NCI-H510A (cell line): Measurements from ENCODE around the gene PEX10.

ENCODE experiments used
- DNase-seq: peaks from one replicate; lab custom pipeline; 2025; lab: John Stamatoyannopoulos, UW

The PEX10 gene

DNA sequence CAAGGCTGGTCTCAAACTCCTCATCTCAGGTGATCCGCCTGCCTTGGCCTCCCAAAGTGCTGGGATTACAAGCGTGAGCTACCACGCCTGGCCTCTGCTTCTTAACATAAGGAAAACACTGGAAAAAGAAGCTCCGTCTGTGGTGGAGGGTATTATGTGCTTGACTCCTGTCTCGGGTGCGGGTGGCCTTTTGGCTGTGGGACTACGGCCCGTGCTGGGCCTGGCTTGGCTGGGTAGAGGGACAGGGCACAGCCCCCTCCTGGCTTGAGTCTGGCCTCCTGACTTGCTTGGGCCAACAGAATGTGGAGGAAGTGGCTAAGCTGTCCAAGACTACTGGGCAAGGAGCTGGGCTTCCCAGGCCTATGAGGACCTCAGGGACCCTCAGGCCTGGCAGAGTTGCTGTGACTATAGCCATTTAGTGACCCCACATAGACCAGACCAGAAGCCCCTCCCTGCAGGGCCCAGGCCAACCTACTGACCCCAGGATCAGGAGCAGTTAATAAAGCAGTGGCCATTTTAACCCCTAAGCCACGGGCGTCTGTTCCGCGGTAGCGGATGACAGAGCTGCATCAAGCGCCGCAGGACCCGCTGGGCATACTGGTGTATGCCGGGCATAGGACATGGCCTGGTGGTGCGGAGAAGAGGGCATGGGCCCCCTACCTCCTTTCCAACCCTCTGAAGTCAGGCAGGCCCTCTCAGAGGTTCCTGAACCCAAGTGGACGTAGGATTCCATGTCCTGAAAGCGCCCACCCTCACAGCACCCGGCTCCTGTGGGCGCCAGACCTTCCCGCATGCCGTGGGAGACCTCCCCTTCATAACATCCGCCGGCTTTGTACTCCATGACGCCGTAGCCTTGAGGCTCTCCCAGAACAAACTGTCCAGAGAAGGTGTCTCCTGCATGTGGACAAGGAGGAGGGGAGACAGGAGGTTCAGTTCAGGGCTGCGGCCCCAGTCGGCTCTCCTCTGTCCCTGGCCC is 25.4 kb downstream of the PEX10 start:
- DNase-seq, result no peak

DNA sequence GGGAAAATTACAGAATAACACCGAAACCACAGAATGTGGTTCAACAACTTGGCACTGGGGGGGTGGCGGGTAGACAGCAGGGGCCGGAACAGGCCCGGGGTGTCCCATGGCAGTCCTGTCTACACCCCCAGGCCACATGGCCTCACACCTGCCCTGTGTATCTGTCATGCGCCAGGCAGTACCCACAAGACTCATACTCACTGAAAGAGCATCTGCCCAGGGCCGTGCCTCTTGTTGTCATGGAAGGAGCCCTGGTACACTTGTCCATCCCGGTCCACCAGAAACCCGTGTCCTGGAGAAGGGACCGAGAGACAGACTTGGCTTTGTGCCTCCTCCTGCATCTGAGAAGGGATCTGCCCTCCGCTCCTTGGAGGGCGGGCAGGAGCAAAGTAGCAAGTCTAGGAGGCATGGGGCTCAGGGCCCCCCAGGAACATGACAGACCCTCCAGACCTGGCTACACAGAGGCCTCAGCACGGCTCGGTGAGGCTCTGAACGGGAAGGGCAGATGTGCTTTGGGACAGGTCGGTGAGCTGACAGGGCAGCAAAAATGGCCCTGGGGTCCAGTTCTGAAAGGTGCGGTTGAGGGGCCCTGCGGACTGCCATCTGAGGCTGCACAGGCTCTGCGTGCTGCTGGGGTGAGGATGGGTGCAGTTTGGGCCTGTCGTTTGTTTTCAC is 26.6 kb downstream of the PEX10 start:
- DNase-seq, result no peak

DNA sequence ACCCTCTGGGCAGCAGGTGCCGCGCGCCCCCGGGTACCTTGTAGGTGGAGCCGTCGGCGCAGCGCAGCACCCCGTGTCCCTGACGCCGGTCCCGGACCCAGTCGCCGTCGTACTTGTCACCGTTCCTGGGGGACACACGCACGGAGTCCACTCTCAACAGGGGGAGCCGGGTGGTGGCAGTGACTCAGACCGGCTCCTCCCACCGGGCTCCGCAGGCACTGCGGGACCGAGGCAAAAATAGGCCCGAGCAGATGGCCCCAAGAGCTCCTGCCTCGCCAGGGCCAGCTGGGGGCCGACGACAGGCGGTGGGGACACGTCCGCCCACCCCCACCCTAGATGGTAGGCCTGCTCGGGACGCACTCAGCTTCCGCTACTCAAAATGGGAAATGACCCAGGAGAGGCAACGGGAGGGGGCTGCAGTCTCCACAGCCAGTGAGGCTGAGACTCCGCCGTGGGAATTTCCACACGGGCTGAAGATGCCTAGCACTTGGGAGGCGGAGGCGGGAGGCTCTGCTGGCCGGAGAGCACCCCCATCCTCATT is 27.4 kb downstream of the PEX10 start:
- no peak for DNase-seq

DNA sequence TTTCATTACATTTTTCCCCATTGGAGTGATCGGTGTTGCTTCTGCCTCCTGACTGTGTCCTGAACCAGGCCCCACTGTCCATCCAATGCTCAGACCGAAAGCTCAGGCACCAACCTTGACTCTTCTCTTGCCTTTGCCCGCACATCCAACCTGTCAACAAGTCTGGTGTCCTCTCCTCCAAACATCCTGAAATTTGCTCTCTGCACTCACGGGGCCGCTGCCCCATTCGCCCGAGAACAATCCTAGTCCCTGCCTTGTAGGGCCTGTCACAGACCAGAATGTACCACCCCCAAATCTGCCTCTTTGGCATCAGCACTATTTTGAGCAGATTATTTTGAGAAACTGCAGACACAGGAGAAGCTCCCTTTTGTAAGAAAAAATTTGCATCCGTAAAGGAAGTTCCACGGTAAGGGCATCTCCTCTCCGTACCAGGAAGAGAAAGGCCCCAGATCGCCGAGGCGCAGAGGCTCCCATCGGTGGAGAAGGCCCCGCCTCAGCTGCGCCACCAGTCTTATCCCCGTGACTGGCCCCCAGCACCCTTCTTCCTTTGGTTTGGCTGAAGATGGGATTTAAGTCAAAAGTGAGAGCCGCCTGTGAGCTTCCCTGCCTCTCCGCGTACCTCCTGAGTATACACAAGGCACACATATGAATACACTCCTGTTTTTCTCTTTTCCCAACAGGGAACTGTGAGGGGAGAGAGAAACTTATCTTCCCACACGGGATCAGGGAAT is 28.1 kb downstream of the PEX10 start:
- DNase-seq, result no peak

DNA sequence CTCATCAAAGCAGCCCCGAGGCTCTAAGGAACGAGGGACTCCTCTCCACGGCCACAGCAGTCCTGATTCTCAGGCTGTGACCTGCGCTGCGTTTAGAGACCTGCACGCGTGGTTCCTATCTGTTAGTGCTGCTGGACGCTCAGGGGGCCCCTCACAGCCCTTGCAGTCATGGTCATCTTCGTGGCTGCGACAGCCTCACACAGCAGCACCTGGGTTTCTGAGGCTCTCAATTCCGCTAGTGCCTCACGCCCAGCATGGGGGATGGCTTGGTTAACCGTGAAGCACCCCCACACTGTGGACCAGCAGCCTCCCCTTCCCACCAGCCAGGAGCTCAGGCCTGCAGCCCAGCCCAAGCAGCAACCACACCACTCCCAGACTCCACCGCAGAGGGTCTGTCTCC is 28.8 kb downstream of the PEX10 start:
- no peak for DNase-seq

DNA sequence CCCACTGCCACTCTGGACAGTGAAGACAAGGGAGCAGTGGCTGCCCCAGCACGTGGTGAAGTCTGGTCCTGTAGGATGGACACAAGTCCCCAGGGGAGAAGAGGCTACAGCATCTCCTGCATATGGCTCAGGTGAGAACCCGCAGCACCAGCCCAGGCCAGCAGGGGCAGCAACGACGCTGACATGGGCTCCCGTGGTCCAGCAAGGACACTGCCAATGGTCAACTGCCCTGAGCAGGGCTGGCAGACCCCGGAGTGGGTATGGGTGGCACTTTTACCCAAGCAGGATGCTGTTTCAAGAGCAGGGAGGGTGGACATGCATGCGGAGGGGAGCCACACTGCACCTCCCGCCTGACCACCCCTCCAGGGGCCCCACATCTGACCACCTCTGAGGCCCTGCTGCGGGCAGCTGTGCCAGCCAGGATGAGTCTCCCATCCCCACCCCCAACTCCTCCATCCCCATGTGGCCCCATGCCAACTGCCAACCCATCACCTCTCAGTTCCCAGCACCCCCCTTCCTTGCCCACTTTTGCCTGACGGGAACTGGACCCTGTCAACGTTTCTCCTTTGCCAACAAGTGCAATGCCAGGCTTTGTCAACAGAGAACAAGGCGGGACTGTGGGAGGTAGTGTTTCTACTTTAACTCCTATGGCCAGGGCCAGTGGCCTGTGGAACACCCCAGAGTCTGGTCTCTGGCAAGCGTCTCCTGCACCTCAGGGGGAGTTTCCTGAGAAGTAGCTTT is 29.6 kb downstream of the PEX10 start:
- DNase-seq, result no peak

DNA sequence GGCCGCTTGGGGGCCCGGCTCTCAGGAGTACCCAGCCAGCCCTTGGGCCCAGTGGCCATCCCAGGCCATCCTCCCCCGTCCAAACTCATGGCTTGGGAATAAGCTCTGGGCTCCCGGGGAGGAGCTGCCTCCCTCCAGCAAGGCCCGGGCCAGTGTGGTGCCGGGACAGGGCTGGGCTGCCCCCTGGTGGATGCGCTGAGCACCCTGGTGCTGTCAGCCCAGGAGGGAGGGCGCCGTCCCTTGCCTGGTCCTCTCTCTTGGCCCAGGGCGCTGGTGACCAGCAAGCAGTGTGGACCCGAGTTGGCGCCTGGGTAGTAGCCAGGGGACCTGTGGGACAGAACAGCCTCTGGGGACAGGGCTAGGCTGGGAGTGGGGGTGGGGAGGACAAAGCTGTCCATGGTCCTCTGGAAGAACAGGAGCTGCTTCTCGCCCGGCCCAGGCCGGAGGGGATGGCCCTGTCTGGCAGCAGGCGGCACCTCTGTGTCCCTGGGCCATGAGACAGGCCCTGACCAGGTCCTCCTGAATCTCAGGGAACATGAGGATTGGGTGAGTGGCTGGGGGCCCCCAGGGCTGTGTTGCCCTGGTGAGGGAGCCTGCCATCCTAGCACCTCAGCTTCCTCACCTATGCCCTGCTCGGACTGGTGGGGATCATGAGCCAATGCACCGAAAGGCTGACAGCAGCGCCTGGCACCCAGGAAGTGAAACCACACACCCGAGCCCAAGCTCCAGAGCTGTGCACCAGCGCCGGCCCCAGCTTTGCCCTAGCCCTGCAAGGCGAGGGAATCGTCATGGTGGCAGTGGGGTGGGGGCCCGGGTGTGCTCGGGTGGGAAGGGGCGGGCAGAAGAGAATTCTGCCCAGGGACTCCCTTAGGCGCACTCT is 30.4 kb downstream of the PEX10 start:
- no peak for DNase-seq

DNA sequence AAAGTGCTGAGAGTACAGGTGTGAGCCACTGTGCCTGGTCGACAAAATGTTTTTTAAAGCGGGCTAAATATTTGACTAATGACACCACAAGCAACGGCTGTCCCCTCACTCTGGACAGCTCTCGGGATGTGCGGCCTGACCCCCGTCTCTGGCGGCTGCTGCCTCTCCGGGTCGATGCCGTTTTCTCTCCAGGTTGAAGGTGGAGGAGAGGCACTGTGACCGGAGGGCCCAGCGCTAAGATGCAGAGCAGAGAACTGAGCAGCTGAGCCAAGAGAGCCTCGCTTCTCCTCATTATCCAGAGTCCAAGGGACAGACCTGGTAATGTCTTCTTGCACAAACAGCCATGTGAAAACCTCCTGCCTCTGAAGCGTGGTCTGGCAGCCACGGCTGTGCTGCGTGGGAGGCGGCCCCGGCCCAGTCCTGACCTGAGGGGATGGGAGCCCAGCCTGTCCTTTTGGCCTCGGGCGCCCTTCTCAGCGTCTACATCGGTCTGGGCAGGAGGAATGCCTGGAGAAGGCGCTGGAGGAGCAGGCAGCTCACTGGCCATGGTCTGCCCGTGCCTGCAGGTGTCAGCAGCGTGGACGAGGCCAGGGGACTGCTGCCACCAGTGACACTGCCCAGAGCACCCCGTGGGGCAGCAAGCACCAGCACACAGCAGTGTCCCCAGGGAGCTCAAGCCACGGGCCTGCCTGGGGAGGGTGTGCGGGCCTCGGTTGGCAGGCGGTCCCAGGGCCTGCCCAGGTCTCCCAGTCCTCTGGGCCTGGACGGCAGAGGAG is 31.4 kb downstream of the PEX10 start:
- DNase-seq, result no peak

DNA sequence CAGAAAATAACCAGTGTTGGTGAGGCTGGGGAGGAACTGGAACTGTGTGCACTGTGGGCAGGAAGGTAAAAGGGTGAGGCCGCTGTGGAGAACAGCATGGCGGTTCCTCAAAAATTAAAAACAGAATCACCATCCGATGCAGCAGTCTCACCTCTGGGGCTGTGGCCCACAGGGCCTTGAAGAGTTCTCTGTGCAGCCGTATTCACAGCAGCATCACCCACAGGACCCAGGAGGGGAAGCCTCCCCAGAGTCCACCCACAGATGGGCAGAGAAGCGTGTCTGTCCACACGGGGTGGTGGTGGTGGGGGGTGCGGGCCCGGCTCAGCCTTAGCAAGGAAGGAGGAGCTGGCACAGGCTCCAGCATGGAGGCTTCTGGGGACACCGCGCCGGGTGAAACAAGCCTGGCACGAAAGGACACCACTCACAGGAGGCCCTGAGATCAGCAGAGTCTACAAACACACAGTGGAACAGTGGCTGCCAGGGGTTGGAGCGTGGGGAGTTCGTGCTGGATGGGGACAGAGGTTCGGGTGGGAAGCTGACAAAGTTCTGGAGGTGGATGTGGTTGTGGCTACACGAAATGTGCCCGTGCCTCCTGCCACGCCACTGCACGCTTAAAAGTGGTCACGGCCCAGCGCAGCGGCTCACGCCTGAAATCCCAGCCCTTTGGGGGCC is 32.5 kb downstream of the PEX10 start:
- DNase-seq, result no peak

DNA sequence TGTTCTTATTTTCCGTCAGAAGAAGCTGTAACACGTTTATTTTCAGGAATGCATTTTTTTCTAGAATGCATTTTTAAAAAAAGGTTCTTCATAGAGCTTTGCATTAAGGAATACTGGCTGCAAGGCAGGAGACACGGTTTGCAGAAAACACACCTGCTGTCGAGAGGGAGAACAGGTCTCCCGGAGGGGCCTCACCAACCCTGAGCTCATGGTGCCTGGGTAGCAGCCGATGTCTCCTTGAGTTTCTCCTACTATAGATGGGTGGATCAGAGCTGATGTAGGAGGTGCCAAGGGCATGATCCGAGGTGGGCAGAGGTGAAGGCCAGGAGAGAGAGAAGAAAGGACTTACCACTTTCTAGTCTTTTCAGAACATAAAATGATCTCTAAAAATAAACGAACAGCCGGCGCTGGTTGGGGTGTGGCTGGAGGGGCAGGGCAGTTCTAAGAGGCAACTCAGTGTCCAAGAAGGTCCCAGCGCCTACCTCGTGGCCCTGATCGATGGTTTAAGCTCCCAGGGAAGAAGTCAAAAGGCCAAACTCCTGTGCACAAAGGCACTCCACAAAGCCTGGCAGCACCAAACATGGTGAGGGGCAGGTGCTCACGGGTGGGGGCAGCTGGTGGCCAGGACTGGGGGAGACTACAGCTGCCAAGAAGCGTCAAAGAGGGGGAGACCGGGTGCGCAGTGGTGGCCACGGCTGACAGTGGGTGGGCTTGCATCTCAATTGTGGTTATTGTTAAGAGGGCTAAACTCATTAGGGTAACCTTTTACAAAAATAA is 33.2 kb downstream of the PEX10 start:
- no peak for DNase-seq

DNA sequence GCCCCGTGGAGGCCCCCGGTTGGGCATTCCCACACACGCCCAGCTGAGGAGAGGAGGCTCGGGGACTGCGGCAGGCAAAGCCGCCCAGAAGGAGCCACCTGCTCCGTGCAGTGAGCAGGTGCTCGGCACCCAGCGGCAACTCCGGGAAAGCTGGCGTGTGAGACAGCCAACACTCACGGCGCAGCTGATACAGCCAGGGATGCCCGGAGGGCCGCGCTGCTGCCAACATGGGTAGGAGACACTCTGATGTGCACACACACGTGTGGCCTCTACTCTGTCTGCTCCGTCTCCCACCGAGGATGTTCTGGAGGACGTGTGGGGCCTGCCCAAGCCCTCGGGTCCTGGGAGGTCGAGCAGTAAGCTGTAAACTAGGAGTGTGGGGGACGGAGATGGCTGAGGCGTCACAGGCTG is 33.9 kb downstream of the PEX10 start:
- DNase-seq, result peak; percentile 21

DNA sequence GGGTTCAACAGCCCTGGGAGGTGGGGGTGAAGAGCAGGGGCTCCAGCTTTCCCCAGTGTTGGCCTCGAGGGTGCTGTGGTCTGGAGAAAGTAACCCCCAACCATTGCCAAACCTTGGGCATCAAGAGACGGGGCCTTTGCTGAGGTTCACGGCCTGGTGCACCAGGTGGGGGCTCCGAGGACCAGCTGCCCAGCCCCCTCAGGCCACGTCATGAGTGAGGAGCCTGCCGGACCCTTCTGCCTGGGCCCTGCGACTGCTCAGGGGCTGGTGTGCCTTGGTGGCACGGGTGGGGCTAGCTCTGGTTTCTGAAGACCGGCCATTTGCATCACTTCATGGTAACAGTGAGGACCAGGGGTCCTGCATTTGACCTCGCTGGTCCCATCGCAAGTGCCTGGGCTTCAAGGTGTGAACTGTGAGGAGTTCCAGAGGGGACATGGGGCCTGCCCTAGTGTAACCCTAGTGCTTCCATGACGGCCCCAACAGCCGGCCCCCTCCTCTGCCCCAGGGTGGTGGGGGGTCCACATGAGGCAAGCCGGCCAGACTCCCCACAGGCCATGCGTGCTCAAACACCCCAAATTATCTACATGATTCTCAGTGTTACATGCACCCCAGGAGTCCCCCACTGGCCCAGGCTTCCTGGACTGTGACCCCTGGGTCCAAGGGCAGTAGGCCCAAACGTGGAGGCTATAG is 34.5 kb downstream of the PEX10 start:
- DNase-seq, result no peak

DNA sequence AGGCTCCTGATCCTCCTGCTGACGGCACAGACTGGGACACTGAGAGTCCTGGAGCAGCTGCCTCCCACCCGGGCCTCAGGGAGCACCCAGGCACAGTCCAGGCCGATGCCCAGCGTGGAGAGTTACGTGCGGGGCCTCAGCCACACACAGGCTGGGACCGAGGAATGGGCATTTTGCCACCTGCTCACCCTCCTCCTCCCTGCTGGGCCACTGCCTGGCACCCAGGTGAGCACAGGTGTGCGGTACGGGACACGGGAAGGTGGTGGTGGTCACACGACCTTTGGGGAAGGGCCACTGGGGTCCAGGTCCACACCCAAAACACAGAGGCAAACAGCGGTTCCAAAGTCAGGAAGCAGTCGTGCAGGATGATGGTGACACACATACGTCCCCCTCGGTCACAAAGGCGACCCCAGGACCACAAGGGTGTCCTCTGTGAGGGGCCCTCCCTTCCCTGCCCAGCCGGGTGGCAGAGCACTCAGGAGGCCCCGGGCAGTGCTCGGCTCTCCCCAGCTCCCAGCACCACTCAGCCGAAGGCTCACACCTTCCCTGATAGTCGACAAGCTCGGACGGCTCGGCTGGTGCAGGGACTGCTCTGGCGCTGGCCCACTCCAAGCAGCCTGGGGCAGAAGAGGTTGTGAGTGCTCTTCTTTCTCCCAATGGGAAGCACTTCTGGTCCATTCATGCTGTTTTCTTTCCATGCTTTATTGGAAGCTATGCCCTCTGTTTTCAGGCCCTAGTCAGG is 35.3 kb downstream of the PEX10 start:
- no peak for DNase-seq

DNA sequence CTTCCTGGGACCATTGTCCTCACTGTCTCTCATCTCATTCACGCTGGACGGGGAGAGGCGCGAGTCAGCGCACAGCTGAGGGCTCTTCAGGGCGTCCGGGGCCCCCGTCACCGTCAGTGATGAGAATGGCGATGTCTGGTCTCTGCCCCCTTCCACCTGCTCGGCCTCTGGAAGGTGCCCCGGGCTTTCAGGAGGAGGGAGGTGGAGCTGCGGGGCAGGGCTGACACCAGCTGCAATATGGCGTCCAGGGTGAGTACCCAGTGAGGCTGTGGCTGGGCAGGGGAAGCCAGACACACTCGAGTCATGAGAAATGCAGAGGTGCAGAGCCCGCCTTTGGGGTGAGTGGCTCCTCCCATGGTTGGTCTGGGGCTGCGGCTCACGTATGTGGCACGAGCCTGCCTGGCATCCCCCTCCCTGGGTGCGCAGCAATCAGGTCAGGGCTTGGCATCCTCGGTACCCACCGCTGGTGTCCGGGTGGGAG is 36.1 kb downstream of the PEX10 start:
- DNase-seq, result peak; percentile 23

DNA sequence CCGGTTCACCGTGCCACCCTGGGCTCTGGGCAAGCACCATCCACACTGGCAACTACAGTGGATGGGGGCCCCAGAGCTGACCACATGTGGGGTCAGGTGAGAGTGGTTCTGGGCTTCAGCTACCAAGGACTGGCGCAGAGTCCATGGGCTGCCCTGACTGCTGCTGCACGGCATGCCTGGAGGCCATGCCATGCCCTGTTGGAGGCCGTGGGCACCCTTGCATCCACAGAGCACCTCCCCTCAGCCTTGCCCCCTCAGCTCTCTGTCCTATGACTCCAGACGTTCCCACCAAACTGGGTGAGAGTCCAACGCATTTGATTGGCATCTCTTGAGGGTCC is 36.5 kb downstream of the PEX10 start:
- no peak for DNase-seq

DNA sequence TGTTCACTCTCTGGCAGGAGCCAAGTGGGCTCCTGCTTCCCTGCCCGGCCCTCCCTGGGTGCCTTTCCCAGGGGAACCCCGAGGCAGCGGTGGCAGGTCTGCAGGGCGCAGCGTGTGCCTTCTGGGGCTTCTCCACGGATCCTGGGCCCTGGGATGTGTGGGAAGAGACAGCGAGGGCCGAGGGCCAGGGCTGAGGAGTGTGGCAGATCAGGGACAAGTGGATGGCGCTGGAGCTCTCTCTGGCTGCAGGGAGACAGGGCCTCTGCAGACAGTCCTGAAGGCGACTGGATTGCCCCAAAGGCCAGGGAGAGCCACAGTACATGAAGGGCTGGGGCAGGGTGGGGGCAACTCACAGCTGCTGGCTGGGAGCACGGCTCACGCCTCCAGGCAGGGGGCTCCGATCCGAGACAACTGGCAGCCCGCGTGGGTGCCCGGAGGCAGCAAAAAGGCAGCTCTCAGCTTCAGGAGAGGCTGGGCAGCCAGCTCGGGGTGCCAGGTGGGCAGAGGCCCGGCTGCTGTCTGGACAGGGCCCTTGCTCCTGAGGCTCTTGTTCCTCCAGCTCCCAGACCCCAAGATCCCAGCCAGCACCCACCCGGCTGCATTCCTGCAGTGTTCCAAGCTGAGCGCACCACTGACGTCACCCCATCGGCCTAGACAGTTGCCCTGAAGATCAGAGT is 37.0 kb downstream of the PEX10 start:
- DNase-seq, result no peak
